GM19438 (cell line): ENCODE measurements around the gene FLT3LG.
A peak's percentile ranks its signal among the peaks of the same experiment; 100 is the strongest.

Experiments
- ATAC-seq: cut with Tn5 transposase; IDR thresholded peaks from one replicate; pipeline ENCODE4 v1.9.1; 2021; ENCODE audit warnings: low read depth; ENCODE audit not compliant: unreplicated experiment

FLT3LG gene

DNA sequence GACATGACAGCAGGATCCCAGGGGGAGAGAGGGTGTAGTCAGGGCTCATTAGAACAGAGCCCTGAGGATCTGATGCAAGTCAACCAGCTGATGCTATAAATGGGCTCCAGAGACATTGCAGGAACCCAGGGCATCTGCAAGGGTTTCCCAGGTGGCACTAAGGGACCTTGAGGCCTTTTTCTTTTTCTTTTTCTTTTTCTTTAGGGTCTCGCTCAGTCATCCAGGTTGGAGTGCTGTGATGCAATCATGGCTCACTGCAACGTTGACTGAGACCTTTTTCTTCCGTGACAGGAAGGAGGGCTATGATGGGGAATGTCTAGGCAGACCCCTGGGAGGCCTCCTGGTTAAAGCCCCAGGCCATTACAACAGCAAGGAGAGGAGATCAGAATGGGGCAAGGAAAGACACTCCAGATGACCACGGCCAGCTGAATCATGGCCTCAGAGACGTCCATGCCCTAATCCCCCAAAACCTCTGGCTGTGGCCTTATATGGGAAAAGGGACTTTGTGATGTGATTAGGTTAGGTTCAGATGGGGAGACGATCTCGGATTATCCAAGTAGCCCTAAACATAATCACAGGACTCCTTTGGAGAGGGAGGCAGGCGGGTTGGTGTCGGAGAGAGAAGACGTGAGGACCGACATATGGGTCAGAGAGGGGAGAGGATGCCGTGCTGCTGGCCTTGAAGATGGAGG is 33.9 kb downstream of the FLT3LG start:
- ATAC-seq, result no peak

DNA sequence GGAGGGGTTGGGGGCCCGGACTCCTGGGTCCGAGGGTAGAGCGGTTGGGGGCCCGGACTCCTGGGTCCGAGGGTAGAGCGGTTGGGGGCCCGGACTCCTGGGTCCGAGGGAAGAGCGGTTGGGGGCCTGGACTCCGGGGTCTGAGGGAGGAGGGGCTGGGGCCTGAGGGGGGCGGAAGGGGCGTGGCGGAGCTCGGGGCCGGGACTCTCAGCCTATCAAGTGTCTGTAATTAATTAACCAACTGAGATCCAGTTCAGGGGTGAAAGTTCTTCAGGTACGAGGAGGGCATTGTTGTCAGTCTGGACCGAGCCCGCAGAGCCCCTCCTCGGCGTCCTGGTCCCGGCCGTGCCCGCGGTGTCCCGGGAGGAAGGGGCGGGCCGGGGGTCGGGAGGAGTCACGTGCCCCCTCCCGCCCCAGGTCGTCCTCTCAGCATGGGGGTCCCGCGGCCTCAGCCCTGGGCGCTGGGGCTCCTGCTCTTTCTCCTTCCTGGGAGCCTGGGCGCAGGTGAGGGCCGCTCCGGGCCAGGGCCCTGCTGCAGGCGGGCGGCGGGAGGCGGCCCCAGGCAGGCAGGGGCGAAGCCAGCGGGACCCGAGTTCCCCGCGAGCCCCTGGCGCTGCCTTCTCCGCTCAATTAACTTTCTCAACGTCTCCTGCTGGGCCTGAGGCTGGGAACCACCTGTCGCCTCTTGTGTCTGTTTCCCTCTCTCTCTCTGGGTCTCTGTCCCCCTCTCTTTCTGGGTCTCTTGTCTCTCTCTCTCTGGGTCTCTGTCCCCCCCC is 39.1 kb downstream of the FLT3LG start:
- ATAC-seq, result no peak

DNA sequence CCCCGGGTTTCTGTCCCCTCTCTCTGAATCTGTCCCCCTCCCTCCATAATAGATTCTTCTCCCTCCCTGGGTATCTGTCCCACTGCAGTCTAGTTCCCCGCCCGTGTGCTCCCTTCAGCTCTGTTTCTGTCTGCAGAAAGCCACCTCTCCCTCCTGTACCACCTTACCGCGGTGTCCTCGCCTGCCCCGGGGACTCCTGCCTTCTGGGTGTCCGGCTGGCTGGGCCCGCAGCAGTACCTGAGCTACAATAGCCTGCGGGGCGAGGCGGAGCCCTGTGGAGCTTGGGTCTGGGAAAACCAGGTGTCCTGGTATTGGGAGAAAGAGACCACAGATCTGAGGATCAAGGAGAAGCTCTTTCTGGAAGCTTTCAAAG is 39.7 kb downstream of the FLT3LG start:
- no peak for ATAC-seq

DNA sequence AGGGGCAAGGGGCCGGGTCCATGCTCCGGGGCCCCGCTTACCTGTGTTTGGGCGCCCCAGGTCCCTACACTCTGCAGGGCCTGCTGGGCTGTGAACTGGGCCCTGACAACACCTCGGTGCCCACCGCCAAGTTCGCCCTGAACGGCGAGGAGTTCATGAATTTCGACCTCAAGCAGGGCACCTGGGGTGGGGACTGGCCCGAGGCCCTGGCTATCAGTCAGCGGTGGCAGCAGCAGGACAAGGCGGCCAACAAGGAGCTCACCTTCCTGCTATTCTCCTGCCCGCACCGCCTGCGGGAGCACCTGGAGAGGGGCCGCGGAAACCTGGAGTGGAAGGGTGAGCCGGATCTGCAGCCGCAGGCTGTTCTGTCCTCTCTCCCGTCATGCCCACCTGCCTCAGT is 40.1 kb downstream of the FLT3LG start:
- no peak for ATAC-seq

DNA sequence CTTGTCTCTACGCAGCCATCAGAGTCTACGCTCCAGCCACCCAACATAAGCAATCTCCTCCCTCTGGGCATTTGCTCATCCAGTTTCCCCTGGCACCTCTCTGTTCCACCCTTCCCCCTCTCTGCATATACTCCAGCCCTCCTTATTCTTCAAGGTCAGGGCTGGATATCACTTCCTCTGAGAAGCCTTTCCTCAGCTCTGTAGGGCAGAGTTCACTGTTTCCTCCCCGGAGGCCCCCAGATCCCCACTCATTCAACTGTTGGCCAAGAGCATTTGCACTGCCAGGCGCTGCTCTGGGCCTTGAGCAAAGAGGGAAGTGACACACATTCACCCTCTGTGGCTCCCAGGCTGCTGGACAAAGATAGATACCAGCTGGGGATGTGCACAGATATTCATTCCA is 41.8 kb downstream of the FLT3LG start:
- no peak for ATAC-seq

DNA sequence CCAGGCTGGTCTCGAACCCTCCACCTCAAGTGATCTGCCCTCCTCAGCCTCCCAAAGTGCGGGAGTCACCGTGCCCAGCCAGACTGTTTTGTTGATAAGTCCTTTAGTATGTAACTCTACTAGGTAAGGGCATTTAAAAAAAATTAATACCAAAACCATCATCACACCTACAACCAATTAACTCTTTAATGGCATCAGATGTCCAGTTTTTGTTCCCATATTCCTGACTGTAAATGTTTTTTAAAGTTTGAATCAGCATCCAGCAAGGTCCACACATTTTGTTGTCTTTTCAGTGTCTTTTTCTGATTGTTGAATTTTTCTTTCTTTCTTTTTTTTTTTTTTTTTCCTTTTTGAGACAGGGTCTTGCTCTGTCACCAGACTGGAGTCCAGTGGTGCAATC is 44.0 kb downstream of the FLT3LG start:
- no peak for ATAC-seq

DNA sequence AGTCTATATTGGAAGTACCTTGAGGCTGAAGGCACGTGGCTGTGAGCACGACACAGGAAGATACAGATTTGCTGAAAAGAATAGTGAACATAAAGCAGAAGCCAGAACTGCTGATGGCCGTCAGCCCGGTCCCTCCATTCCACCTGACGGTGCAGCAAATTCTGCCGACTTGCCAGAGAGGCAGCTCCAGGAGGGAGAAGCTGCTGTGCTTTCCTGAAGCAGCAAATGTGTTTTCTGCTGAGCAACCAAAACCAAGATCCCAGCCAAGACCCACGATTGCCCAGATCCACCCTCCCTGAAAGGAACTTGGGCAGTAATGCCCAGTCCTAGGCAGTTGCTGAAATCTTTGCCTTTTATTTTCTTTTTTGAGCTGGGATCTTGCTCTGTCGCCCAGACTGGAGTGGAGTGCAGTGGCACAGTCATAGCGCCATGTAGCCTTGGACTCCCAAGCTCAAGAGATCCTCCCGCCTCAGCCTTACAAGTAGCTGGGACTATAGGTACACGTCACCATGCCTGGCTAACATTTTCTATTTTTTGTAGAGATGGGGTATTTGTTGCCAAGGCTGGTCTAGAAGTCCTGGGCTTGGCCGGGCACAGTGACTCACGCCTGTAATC is 46.8 kb downstream of the FLT3LG start:
- ATAC-seq, result no peak

DNA sequence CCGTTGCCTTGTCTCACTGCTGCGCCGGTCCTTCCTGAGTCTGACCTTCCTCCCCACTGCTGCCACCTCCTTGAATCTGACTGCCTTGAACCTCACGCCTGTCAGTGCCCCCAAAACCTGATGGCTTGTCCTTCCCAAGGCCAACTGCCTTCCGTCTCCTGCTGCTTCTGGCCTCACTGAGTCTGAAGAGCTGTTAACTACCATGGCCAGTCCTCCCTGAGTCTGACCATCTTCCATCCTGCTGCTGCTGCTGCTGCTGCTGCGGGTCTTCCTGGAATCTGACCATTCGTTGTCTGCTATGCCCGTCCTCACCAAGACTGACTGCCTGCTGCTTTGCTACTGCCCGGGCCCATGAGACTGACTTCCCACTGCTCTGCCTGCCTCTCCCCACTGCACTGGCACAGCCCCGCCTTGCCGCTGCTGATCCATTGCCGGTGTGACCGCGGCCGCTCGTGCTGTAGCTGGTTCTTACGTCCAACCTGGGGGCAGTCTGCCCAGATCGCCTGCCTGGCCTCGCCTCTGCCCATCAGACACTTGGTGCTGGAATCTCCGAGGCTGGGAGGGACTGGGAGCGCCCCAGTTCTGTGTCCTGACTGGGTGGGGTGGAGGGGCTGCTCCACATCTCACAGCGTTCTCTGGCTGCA is 50.9 kb downstream of the FLT3LG start:
- ATAC-seq, result no peak

DNA sequence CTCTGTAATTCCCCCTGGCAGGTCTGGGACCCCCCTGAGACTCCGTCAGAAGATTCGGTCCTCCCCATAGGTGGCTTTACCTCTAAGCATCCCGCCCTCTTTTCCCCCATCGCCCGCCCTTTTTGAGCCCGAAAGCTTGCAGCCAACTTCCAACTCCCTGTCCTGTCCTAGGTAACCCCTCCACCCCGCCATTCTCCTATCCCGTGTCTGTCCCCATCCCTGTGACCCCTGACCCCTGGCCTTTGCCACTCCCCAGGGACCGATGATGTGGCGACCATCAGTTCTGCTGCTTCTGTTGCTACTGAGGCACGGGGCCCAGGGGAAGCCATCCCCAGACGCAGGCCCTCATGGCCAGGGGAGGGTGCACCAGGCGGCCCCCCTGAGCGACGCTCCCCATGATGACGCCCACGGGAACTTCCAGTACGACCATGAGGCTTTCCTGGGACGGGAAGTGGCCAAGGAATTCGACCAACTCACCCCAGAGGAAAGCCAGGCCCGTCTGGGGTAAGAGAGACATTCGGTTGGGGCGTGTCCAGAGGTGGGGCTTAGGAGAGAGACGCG is 54.3 kb downstream of the FLT3LG start:
- ATAC-seq, result no peak

DNA sequence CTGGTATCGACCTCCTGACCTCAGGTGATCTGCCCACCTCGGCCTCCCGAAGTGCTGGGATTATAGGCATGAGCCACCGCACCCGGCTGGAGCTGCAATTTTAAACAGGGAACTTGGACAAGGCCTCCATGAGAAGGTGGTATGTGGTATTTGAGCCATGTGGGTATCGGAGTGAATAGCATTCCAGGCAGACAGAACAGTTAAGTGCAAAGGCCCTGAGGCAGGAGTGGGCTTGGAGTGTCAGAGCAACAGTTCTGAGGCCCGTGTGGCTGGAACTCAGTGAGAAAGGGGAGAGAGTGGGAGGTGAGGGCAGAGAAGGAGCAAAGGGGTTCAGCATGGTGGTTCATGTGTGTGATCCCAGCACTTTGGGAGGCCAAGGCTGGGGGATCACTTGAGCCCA is 56.7 kb downstream of the FLT3LG start:
- no peak for ATAC-seq

DNA sequence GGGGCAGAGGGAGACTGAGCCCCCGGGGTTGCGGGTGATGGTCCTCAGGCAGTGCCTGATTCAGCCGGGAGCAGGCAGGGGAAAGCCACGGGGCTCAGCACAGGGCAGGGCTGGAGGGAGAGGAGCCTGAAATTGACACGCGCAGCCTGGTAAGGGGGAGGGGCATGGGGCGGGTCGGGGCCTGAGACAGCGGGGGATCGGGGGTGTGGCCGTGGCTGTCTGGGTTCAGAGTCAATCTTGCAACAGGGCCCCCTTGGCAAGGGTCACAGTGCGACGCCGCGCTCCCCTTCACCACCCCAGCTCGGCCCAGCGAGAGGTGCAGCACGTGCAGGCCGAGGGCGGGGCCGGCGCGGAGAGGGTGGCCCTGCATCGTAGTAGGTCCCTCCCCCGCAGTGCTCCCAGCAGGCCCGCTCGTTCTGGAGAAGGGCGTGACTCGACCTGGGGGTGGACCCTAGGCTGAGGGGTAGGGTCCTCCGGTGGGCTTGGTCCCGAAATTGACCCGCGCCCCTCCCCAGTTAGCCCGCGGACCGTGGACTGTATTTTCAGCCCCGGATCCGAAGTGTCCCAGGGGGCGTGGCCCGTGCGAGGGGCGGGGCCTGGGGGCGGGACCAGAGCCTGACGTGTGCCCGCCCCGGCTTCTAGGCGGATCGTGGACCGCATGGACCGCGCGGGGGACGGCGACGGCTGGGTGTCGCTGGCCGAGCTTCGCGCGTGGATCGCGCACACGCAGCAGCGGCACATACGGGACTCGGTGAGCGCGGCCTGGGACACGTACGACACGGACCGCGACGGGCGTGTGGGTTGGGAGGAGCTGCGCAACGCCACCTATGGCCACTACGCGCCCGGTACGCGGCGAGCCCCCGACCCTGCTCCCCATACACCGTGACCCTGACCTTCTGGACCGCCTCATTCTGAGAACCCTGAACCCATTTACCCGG is 59.8 kb downstream of the FLT3LG start:
- peak; percentile 74 for ATAC-seq

DNA sequence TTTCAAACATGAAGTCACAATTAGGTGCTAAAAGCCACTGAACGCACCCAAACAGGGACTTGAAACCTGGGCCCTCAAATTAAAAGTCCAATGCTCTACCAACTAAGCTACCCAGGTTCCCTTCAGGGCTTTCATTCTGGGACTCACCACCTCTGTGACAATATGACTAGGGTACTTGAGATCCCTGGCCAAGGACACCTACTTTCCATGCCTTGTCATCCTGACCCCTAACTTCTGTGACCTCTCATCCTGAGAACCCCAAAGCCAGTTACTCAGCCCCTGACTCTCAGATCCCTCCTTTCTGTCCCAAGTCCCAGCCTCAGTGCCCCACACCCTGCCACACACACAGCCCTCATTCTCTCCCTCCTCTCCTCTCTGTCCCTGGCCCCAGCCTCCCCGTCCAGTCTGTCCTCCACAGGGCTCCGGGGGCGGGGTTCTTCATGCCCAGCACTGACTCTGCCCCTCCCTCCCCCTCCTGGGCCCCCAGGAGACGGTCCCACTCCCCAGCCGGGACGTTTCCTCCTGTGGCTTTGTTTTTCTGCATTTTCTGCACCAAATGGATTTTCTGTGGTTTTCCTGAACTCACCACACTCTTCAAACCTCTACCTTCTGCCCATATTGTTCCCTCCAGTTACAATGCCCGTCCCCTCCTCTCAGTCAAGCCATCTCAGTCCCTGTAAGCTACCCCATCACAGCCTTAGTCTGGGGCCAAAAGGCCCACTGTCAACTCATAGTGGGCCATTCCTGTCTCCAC is 60.8 kb downstream of the FLT3LG start:
- no peak for ATAC-seq
